Measurements from ENCODE around the gene CSK. TPM values are rescaled to one million over a fixed set of nuclear protein-coding genes. Genes with fewer than 3 reads are reported as not detected.

CSK gene
- total RNA-seq, 1 donor from 2014 or later = 69.4 TPM

- DNase-seq (ENCODE audit: extremely low read depth, low read depth, low spot score) = no peak
Measured at GRCh38 chr15:74822233-74822632, 40.4 kb downstream of the CSK start.

- no peak for DNase-seq (ENCODE audit: extremely low read depth, low read depth, low spot score)
Measured at GRCh38 chr15:74823324-74823723, 41.4 kb downstream of the CSK start.

- DNase-seq (ENCODE audit: extremely low read depth, low read depth, low spot score) = no peak
Measured at GRCh38 chr15:74824976-74825375, 43.1 kb downstream of the CSK start.

GRCh38 chr15:74825866-74826265 lies 44.0 kb downstream of the CSK start:
- DNase-seq (ENCODE audit: extremely low read depth, low read depth, low spot score) = no peak

GRCh38 chr15:74826364-74826819 lies 44.5 kb downstream of the CSK start, which contains the start of gene CPLX3:
Gene CPLX3 (plus strand): TSS chr15:74826627. CDS start chr15:74826704, 77 bp downstream.
- DNase-seq (ENCODE audit: extremely low read depth, low read depth, low spot score) = no peak

- DNase-seq (ENCODE audit: extremely low read depth, low read depth, low spot score) = no peak
Measured at GRCh38 chr15:74826921-74827320, 45.0 kb downstream of the CSK start.

GRCh38 chr15:74827614-74828013 lies 45.7 kb downstream of the CSK start:
- no peak for DNase-seq (ENCODE audit: extremely low read depth, low read depth, low spot score)

- DNase-seq (ENCODE audit: extremely low read depth, low read depth, low spot score) = no peak
Measured at GRCh38 chr15:74828835-74829234, 47.0 kb downstream of the CSK start.

- no peak for DNase-seq (ENCODE audit: extremely low read depth, low read depth, low spot score)
Measured at GRCh38 chr15:74829486-74829885, 47.6 kb downstream of the CSK start.

- no peak for DNase-seq (ENCODE audit: extremely low read depth, low read depth, low spot score)
Measured at GRCh38 chr15:74829991-74830390, 48.1 kb downstream of the CSK start.

GRCh38 chr15:74830868-74831267 lies 49.0 kb downstream of the CSK start:
- DNase-seq (ENCODE audit: extremely low read depth, low read depth, low spot score) = no peak

GRCh38 chr15:74831813-74832495 lies 50.1 kb downstream of the CSK start:
- no peak for DNase-seq (ENCODE audit: extremely low read depth, low read depth, low spot score)

- DNase-seq (ENCODE audit: extremely low read depth, low read depth, low spot score) = no peak
Measured at GRCh38 chr15:74832826-74833225, 50.9 kb downstream of the CSK start.

- no peak for DNase-seq (ENCODE audit: extremely low read depth, low read depth, low spot score)
Measured at GRCh38 chr15:74833376-74834107, 51.7 kb downstream of the CSK start.

GRCh38 chr15:74835312-74835823 lies 53.5 kb downstream of the CSK start:
- no peak for DNase-seq (ENCODE audit: extremely low read depth, low read depth, low spot score)

GRCh38 chr15:74836846-74837245 lies 55.0 kb downstream of the CSK start:
- DNase-seq (ENCODE audit: extremely low read depth, low read depth, low spot score) = no peak

- DNase-seq (ENCODE audit: extremely low read depth, low read depth, low spot score) = no peak
Measured at GRCh38 chr15:74837482-74838136, 55.7 kb downstream of the CSK start.

GRCh38 chr15:74838137-74838516 lies 56.2 kb downstream of the CSK start:
- no peak for DNase-seq (ENCODE audit: extremely low read depth, low read depth, low spot score)

- no peak for DNase-seq (ENCODE audit: extremely low read depth, low read depth, low spot score)
Measured at GRCh38 chr15:74838746-74839525, 57.1 kb downstream of the CSK start.

GRCh38 chr15:74839526-74840395 lies 57.9 kb downstream of the CSK start:
- DNase-seq (ENCODE audit: extremely low read depth, low read depth, low spot score) = no peak
